GM12872 (cell line): Measurements from ENCODE around the gene IMPDH2.

Experiments used
- CTCF ChIP-seq: IDR thresholded peaks from 3 replicates; pipeline ENCODE4 v1.5.1; 2011; ENCODE audit warnings: low read depth, mild to moderate bottlenecking, low read length, moderate library complexity; ENCODE audit not compliant: insufficient read depth

The IMPDH2 gene

GRCh38 chr3:49026536-49026935 is 2.7 kb downstream of the IMPDH2 start:
- TF ChIP-seq CTCF: no peak

GRCh38 chr3:49025793-49026520 is 3.2 kb downstream of the IMPDH2 start:
- TF ChIP-seq CTCF: no peak

GRCh38 chr3:49025005-49025792 is 4.0 kb downstream of the IMPDH2 start:
- TF ChIP-seq CTCF: no peak

GRCh38 chr3:49024449-49024848 is 4.7 kb downstream of the IMPDH2 start:
- no peak for TF ChIP-seq CTCF

- no peak for TF ChIP-seq CTCF
Measured at GRCh38 chr3:49023775-49024174, 5.4 kb downstream of the IMPDH2 start.

- TF ChIP-seq CTCF: no peak
Measured at GRCh38 chr3:49022688-49023171, 6.5 kb downstream of the IMPDH2 start.

GRCh38 chr3:49021813-49022687 is 7.1 kb downstream of the IMPDH2 start, which contains the start of gene NDUFAF3:
NDUFAF3 (plus strand) TSS chr3:49022121; CDS start chr3:49022145, 24 bp downstream.
- peak; percentile 94 for TF ChIP-seq CTCF
